ENCODE data around the gene LRRC3B.

The LRRC3B gene

DNA sequence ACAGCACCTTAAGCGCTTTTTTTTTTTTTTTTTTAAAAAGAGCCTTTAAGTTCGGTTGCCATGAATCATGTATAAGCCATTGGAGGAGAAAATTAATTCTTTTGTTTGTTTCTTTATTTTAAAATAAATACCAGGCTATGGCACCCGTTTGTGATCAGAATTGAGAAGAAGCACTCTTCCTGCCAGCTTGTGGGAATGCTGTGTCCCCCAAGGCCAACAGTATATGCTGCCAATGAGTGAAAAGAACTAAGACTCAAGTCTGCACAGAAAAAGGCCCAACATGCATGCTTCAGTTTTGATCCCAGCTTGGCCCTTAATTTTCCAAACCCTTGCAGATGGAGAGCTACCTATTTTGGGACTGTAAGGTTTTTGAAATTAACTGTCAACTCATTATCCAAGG lies 90.5 kb downstream of the LRRC3B start:
- no peak for ATAC-seq

DNA sequence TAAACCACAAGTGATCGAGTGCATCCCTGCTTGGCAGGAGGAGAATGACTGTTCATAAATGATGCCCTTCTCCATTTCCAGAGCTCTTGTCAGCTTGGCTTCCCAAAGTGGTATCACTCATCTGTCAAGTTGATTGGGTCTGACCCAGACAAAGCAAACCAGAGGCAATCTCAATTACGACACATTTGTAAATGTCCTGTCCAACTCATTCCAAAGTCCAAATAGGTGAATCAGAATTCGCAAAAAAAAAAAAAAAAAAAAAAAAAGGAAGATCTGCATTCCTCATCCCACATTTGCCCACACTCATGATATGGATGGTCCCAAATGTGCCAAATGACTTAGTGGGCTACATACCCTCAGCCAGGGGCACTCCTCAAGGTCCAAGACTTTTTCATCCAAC lies 91.9 kb downstream of the LRRC3B start:
- no peak for ATAC-seq

DNA sequence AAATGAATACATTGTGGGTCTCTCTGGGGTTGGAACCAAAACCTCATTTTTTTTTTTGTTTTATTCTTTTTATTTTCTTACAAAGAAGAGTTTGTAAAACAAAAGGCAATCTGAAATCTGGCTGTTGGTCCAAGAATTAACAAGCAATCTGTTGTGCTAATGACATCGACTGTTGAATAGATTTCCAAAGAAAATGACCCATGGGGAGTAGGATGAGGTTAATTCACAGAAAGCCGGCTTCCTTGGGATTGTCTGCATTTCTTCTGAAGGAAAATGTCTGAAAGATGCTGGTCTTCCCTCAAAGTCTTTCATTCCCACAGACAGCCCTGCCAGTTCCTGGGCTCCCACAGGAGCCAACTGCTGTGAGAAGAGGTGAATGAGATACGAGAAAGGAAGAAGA lies 92.9 kb downstream of the LRRC3B start:
- no peak for ATAC-seq

DNA sequence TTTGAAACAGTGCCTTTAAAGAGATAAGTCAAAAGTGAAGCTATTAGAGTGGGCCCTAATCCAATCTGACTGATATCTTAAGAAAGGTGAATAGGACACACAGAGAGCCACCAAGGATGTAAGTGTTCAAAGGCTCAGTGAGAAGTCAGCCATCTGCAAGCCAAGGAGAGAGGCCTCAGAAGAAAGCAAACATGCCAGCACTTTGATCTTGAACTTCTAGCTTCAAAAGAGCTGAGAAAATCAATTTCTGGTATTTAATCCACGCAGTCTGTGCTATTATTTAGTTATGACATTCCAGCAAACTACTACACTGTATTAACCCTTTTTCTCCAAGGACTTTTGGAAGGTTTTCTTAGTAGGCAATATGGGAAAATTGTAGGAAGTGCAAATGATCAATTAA lies 95.7 kb downstream of the LRRC3B start:
- no peak for ATAC-seq

DNA sequence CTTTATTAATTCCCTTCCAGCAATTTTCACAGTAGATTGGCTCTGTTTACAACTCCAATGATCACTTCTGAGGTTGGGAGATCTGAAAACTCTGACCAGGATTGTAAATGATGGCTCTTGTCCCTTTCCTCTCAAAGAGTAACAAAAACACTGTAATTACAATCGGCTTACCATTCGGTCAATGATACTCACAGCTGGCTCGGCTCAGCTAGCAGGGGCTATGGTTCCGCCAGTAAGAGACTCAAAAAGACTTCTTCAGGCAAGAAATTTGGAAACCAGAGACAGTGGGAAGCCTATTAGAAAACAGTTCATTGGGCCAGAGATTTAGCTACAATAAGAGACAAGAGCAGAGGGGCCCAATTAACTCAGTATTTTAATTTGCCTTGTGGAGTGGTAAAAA lies 96.6 kb downstream of the LRRC3B start:
- ATAC-seq: no peak

DNA sequence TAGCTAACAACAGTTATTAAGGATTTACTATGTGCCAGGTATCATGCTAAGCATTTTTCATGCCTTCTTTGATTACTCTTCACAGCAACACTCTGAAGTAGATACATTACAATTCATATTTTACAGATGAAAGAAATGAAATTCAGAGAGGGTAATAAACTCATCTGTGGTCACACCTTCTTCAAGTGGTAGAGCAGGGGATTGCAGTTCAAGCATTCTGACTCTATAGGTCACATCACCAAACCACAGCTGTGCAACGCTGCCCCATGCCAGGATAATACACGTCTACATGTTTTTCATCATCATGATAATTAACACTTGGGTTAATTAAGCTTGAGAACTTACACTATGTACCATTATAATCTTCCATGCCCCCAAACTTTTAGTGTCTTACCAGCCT lies 98.5 kb downstream of the LRRC3B start:
- ATAC-seq: no peak

DNA sequence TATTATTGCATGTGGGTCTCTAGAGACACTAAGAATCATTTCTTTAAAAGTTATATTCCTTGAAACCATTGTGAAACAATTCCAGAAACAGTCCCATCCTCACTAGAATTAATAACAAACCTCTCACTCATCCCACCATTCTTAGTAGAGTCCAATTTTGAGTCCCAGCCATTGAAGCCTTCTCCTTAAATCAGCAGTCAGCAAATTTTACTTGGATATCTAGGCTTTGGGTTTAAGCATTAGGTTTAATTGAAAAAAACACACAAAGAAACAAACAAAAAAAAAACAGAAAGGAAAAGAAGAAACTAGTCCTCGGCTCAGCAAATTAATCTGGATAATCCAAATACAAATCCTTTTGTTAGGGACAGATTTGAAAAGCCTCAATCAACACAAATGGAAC lies 109.3 kb downstream of the LRRC3B start:
- ATAC-seq: no peak

DNA sequence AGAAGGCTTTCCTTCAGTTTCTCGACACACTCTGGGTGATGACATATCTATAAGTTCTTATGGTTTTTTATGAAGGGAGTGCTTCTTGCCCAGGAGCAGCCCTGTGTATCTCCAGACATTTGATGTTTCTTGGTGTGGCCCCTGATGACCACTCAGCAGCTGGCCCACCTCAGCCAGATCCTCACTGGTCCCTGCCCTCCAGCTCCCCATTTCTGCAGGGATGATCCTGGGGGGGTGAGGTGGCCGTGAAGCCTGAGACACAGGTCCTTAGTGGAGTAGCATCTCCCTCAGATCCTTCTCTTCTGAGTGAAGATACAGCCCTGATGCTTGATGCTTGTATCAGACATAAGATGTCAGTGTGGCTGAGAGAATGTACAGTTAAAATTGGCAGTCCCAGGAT lies 127.7 kb downstream of the LRRC3B start:
- no peak for ATAC-seq

DNA sequence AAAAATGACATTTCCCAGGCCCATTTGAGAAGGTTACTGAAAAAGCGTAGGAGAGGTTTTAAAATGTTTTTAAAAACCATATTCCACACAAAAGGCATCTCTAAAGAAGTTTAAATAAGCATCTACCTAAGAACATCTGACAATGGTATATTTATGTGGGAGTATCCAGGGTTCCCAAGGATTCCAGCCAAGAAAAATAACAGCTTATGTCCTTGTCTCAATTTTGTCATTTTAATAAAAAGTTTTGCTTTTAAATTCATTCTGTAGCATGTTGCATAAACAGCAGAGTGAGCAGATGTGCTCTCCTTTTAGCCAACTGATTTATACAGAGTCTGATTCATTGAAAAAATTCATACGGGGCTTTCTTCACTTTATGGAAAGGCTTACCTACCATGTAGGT lies 129.9 kb downstream of the LRRC3B start:
- ATAC-seq: no peak

DNA sequence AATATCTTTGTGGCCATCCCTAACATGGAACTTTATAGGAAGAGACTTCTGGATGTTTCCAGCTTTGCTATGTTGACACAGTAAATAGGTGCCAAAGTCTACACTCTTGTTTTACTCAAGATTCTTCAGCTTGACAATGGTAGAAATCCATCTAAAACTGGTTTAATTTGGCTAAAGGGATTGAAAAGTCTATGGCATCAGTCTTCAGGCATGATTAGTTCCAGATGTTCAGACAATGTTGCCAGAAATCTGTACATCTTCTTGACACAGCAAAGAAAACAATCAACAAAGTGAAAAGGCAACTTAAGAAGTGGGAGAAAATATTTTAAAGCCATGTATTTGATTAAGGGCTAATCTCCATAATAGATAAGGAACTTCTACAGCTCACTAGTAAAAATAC lies 130.5 kb downstream of the LRRC3B start:
- ATAC-seq: no peak

DNA sequence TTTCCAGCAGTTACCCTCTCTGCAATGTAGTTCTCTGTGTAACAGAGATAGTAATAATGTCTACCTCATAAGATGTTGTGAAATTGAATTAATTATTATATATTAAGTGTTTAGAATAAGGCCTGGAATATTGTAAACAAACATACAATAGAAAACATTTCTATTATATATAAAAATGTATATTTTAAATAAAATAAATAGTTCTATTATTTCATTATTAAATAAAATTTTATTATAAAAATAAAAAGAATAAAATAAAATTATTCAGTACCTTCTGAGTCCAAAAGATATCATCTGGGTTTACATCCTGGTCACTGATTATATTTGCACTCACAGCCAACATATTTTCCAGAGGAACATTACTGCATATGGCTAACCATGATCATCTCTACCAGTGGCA lies 135.4 kb downstream of the LRRC3B start:
- ATAC-seq: no peak
